ENCODE data around the gene NMRAL1. TPM values are rescaled to one million over a fixed set of nuclear protein-coding genes. Genes with fewer than 3 reads are reported as not detected.

NMRAL1 gene
- total RNA-seq, 6 donors from 2014 or later, result 34.4 to 80.7 (median 43.3) TPM

DNA sequence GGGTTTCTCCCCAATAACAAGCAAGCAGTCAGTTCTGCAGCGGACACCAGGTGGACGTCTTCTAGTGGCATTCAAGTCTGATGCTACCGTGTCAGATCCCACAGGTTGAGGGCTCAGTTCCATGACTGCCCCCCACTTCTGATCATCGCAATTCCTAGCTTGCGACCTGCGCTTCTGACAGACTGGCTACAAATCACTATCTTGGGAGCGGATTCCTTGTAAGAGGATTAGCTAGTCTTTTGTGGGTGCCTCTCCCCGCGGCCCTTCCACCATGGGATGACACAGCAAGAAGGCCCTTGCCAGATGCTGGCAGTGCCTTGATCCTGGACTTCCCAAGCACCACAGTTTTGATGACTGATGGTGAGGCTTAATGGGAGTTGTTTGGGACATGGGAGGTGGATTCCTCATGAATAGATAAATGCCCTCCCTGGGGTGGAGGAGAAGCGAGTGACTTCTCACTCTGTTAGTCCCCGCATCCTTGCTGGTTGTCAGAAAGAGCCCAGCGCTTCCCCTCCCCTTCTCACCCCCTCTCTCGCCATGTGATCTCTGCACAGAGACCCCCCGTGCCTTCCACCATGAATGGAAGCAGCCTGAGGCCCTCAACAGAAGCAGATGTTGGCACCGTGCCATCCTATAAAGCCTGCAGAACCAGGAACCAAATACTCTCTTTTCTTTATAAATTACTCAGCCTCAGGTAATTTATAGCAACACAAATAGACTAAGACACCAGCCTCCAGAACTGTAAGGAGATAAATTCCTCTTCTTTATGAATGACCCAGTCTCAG is 45.0 kb upstream of the NMRAL1 start:
- Histone ChIP-seq H3K27me3 (no peaks in the 10 kb centered on the region), H3K4me3 (no peak overlapping the region), H3K27ac (no peak overlapping the region), H3K9me3 (no peaks in the 10 kb centered on the region), H3K36me3 (peaks cover 0 to 7% (median 0%) of the 10 kb centered on the region in 4 donors), H3K4me1 (peaks cover 8 to 21% (median 20%) of the 10 kb centered on the region in 4 donors)
- ATAC-seq (ENCODE audit: low FRiP score in 2 of 2) (no peak), DNase-seq (no peak)
- 80 to 88% methylated on average over 15 of the region's 15 CpGs for WGBS, 2 donors
- TF ChIP-seq EP300 (IDR thresholded peaks at IDR 0.05) (no peak), POLR2A (IDR thresholded peaks at IDR 0.05) (no peak), CTCF (IDR thresholded peaks at IDR 0.05) (no peak), POLR2AphosphoS5 (IDR thresholded peaks at IDR 0.05) (no peak)

- Histone ChIP-seq H3K4me1 (peaks cover 21 to 34% (median 34%) of the 10 kb centered on the region in 4 donors), H3K27ac (no peak overlapping the region), H3K36me3 (peaks cover 0 to 14% (median 6%) of the 10 kb centered on the region in 4 donors), H3K9me3 (no peaks in the 10 kb centered on the region), H3K4me3 (no peak overlapping the region), H3K27me3 (no peaks in the 10 kb centered on the region)
- ATAC-seq (ENCODE audit: low FRiP score in 2 of 2) (no peak), DNase-seq (no peak)
- WGBS, 2 donors, result 78% methylated on average over 12 of the region's 12 CpGs
- peak in 5 of 6 experiments; percentile 20 to 54 (median 41) for TF ChIP-seq CTCF (IDR thresholded peaks at IDR 0.05)
- no peak for TF ChIP-seq POLR2AphosphoS5 (IDR thresholded peaks at IDR 0.05)
- TF ChIP-seq EP300 (IDR thresholded peaks at IDR 0.05), result no peak
- no peak for TF ChIP-seq POLR2A (IDR thresholded peaks at IDR 0.05)
These were observed 43.6 kb upstream of the NMRAL1 start for GRCh38 chr16:4517812-4518680.

DNA sequence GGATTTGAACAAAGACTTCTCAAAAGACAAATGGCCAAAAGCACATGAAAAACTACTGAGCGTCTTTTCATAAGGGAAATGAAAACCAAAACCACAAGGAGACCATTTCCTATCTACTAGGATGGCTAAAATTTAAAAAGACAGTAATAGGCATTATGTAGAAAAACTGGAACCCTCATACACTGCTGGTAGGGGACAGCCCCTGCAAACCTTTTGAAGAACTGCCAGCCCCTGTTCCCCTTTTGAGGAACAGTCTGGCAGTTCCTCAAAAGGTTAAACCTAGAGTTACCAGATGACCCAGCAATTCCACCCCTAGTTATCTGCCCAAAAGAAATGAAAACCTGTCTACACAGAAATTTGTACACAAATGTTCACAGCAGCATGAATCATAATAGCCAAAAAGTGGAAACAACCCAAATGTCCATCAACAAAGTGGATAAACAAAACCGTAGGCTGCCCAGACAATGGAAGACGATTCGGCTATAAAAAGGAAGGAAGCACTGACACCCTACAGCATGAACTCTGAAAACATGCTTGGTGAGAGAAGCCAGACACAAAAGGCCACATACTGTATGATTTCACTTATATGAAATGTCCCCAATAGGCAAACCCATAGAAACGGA is 41.3 kb upstream of the NMRAL1 start:
- H3K4me3 ChIP-seq, result no peak overlapping the region
- WGBS, 2 donors, result 35 to 38% methylated on average over 5 of the region's 5 CpGs
- ATAC-seq (ENCODE audit: low FRiP score in 2 of 2) (peak in 1 of 2 donors; percentile 65), DNase-seq (no peak)
- H3K27me3 ChIP-seq, result no peaks in the 10 kb centered on the region
- peaks cover 21 to 48% (median 35%) of the 10 kb centered on the region in 4 donors for H3K4me1 ChIP-seq
- TF ChIP-seq EP300 (IDR thresholded peaks at IDR 0.05) (no peak), POLR2A (IDR thresholded peaks at IDR 0.05) (no peak), POLR2AphosphoS5 (IDR thresholded peaks at IDR 0.05) (no peak), CTCF (IDR thresholded peaks at IDR 0.05) (no peak)
- H3K36me3 ChIP-seq, result peaks cover 0 to 33% (median 26%) of the 10 kb centered on the region in 4 donors
- peak overlapping the region; percentile 52 to 80 (median 78) for H3K27ac ChIP-seq
- no peaks in the 10 kb centered on the region for H3K9me3 ChIP-seq

- 17 to 32% methylated on average over 6 to 7 of the region's 7 CpGs for WGBS, 2 donors
- Histone ChIP-seq H3K36me3 (peaks cover 6 to 43% (median 34%) of the 10 kb centered on the region in 4 donors), H3K9me3 (no peaks in the 10 kb centered on the region), H3K4me3 (no peak overlapping the region), H3K27ac (peak overlapping the region; percentile 52 to 80 (median 78)), H3K4me1 (peaks cover 21 to 48% (median 35%) of the 10 kb centered on the region in 4 donors), H3K27me3 (no peaks in the 10 kb centered on the region)
- DNase-seq, result peak in 1 of 2 donors; percentile 40
- no peak for ATAC-seq (ENCODE audit: low FRiP score in 2 of 2)
- TF ChIP-seq EP300 (IDR thresholded peaks at IDR 0.05) (no peak), CTCF (IDR thresholded peaks at IDR 0.05) (no peak), POLR2AphosphoS5 (IDR thresholded peaks at IDR 0.05) (no peak), POLR2A (IDR thresholded peaks at IDR 0.05) (no peak)
These were observed 40.2 kb upstream of the NMRAL1 start for GRCh38 chr16:4514606-4515005.

Measured in upper lobe of left lung (tissue), 6 donors.